IgD-negative memory B cell (primary cell): ENCODE results near the gene TRAPPC8. TPM values are rescaled to one million over a fixed set of nuclear protein-coding genes. Genes with fewer than 3 reads are reported as not detected.
"Not testable (repeated sequence)": the region's sequence is repeated elsewhere in the genome, so short reads cannot be mapped to it uniquely, and the experiment has no call there.

ENCODE experiments used
- H3K27ac Mint-ChIP-seq, 3 donors: one replicate each; pipeline ENCODE4 v1.8.0; 2020 to 2022; ENCODE audit warnings: mild to moderate bottlenecking in 3 of 3, mixed read lengths in 3 of 3, moderate library complexity in 1 of 3
- H3K27me3 Mint-ChIP-seq: one replicate; pipeline ENCODE4 v1.8.0; 2021; ENCODE audit warnings: mixed read lengths
- H3K36me3 Mint-ChIP-seq: one replicate; pipeline ENCODE4 v1.8.0; 2020; ENCODE audit warnings: mild to moderate bottlenecking, mixed read lengths
- H3K4me1 Mint-ChIP-seq, 3 donors: one replicate each; pipeline ENCODE4 v1.8.0; 2020 to 2022; ENCODE audit warnings: mixed read lengths in 3 of 3, mild to moderate bottlenecking in 1 of 3
- H3K4me3 Mint-ChIP-seq, 4 donors: one replicate each; pipeline ENCODE4 v1.8.0; 2020 to 2022; ENCODE audit warnings: mild to moderate bottlenecking in 4 of 4, mixed read lengths in 4 of 4, moderate library complexity in 3 of 4
- H3K9me3 Mint-ChIP-seq, 3 donors: one replicate each; pipeline ENCODE4 v1.8.0; 2020 to 2021; ENCODE audit warnings: mixed read lengths in 3 of 3, mild to moderate bottlenecking in 1 of 3
- polyA plus RNA-seq: library from polyadenylated mRNA; unstranded; fragments of 300-500 nt; fragmentation: Illumina TruSeq; gene quantifications from one replicate; pipeline ENCODE4 v1.2.3, GENCODE V29; 2021

Gene TRAPPC8
- polyA plus RNA-seq, 1 donor from 2014 or later, result 18.5 TPM

DNA sequence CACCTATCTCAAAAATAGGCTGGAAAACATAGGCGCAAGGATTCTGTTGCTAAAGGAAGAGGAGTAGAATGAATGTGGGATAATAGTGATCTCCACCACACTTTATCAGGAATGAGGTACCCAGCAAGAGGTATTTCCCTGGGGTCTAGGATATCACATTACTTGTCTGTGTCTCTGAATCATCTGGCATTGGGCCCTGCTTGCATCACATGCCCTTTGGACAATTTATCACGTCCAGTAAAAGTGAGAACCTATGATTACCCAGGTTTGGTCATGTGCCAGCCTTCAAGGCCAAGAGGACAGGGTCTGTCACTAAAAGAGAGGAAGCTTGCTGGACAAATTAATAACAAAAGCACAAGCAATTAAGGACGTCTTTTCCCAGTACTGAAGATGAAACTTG is 11.4 kb upstream of the TRAPPC8 start:
- H3K9me3 Mint-ChIP-seq, result no peaks in the 10 kb centered on the region
- no peak overlapping the region for H3K27ac Mint-ChIP-seq
- H3K27me3 Mint-ChIP-seq, result peaks cover 2% of the 10 kb centered on the region
- no peak overlapping the region for H3K4me3 Mint-ChIP-seq
- peaks cover 0 to 2% (median 0%) of the 10 kb centered on the region in 3 donors for H3K4me1 Mint-ChIP-seq
- peaks cover 3% of the 10 kb centered on the region for H3K36me3 Mint-ChIP-seq

DNA sequence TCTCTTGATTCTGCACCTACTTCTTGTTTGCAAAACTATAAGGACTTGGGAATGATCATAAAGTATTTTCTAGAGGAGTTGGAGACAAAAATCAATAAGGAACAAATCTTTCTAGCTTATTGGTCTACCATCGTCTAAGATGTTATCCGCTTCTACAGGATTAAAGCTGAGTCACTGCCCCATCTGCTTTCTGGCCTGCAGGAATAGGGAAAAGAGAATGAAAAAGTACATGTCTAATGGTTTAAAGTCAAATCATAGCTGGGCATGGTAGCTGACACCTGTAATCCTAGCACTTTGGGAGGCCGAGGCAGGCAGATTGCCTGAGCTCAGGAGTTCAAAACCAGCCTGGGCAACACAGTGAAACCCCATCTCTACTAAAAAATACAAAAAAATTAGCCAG is 10.8 kb upstream of the TRAPPC8 start:
- not testable (repeated sequence) for H3K27me3 Mint-ChIP-seq, H3K4me1 Mint-ChIP-seq, H3K36me3 Mint-ChIP-seq, H3K9me3 Mint-ChIP-seq, H3K4me3 Mint-ChIP-seq, H3K27ac Mint-ChIP-seq

DNA sequence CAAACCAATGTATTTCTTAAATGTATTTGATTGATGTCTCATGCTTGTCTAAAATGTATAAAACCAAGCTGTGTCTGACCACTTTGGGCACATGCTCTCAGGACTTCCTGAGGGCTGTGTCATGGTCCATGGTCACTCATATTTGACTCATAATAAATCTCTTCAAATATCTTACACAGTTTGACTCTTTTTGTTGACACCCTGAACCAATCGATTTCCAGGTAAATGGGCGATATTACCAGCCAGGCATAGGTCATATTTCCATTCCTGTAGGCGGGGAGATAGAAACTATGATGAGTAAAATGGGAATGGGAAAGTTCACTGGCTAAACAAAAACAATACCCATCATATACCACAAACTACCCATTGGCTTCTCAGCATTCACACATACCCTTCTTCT is 9.3 kb upstream of the TRAPPC8 start:
- Mint-ChIP-seq H3K27ac (no peak overlapping the region), H3K4me3 (no peak overlapping the region), H3K27me3 (peaks cover 2% of the 10 kb centered on the region), H3K36me3 (peaks cover 3% of the 10 kb centered on the region), H3K9me3 (no peaks in the 10 kb centered on the region), H3K4me1 (no peaks in the 10 kb centered on the region)

DNA sequence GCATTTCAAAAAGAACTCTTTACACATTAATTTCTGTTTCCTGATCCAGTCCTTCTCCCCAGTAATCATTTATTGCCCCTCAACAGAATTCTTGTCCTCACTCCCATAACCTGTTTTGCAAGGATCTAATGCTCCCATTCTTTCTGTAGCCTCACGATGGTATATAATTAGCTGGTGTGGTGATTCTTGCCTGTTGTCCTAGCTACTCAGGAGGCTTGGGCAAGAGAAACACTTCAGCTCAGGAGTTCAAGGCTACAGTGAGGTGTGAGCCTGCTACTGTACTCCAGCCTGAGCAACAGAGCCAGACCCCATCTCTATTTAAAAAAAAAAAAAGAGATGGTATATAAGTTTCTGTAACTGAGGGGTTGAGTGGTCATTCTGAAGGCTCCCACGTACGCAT is 7.7 kb upstream of the TRAPPC8 start:
- Mint-ChIP-seq H3K9me3 (no peaks in the 10 kb centered on the region), H3K27ac (no peak overlapping the region), H3K36me3 (peaks cover 3% of the 10 kb centered on the region)

DNA sequence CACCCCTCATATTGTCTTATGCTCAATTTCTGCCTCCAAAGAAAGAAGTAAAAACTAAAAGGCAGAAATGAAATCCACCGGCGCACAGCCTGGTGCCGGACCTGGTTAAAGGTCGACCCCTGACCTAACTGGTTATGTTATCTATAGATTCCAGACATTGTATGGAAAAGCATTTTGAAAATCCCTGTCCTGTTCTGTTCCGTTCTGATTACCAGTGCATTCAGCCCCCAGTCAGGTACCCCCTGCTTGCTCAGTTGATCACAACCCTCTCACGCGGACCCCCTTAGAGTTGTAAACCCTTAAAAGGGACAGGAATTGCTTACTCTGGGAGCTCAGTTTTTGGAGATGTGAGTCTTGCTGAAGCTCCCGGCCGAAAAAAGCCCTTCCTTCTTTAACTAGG is 5.4 kb upstream of the TRAPPC8 start:
- H3K36me3 Mint-ChIP-seq, H3K9me3 Mint-ChIP-seq, H3K27me3 Mint-ChIP-seq: not testable (repeated sequence)
- Mint-ChIP-seq H3K27ac (peak overlapping the region in 1 of 3 donors; percentile 15), H3K4me3 (peak overlapping the region in 1 of 4 donors; percentile 5), H3K4me1 (peaks cover 10 to 12% (median 11%) of the 10 kb centered on the region in 3 donors)

More for the DNA sequence above, 7.7 kb upstream of the TRAPPC8 start:
- Mint-ChIP-seq H3K4me1 (no peaks in the 10 kb centered on the region), H3K27me3 (peaks cover 2% of the 10 kb centered on the region), H3K4me3 (no peak overlapping the region)

DNA sequence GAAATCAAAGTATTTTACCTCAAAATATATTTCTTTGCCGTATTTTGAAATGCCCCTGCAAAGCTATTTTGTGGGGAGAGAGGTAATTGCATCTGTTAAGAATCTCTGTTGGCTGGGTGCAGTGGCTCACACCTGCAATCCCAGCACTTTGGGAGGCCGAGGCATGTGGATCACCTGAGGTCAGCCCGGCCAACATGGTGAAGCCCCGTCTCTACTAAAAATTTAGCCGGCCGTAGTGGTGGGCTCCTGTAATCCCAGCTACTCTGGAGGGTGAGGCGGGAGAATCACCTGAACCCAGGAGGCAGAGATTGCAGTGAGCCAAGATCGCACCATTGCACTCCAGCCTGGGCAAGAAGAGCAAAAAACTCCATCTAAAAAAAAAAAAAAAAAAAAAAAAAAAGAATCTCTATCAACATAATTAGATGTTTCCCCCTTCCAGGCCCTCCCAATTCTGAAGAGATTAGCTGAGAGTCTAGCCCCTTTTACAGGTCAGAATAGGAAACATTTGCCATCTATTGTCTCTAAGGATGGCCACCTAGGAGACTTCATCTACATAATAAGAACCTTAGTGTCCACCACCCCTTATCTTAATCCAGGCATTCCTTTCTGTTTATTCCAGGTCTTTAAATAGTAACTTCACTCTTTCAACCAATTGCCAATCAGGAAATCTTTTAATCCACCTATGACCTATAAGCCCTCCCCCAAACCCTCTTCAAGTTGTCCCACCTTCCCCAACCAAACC is 3.5 kb upstream of the TRAPPC8 start:
- Mint-ChIP-seq H3K36me3 (no peaks in the 10 kb centered on the region), H3K27me3 (no peaks in the 10 kb centered on the region), H3K4me3 (peak overlapping the region in 1 of 4 donors; percentile 66), H3K9me3 (no peaks in the 10 kb centered on the region), H3K4me1 (peaks cover 14 to 16% (median 15%) of the 10 kb centered on the region in 3 donors), H3K27ac (peak overlapping the region in 1 of 3 donors; percentile 25)

DNA sequence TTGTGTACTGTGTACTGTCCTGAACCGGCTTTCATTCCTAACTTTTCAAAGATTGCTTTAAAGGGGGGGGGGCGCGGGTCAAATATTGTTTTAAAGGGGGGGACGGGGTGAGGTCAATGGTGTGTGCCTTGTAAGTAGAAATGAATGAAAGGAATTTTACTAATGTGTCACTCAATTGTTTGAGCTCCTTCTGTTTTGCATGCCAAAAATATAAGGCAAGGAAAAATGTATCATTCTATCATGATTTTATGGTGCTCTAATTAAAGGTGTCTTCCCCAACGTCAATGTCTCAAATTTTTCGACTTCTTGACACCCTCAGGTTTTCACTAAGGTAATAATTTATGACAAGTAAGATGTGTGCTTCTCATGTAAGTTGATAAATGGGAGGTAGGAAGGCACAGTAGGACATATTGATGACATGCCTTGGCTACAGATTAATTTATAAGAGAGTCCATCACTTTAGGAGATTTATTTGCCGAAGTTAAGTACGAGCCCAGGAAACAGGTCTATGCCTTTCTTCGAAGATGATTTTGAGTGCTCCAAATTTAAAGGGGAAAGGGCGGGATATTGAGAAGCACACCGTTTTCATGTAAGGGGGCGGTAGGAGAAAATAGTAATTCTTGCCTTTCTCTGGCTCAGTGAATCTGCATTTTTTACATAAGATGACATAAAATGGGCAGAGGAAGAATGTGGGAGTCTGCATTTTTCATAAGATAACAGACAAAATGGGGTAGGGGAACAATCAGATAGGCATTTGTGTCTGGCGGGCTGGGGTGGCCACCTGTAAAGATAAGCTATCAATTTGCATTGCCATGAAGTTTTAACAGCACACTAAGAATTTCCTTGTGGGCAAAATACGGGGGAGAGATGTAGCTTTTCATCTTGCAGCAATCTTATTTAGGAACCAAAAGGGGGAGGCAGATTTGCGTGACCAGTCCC is 1.2 kb upstream of the TRAPPC8 start:
- no peaks in the 10 kb centered on the region for H3K36me3 Mint-ChIP-seq
- peak overlapping the region; percentile 96 to 99 (median 97) for H3K27ac Mint-ChIP-seq
- no peaks in the 10 kb centered on the region for H3K27me3 Mint-ChIP-seq
- no peaks in the 10 kb centered on the region for H3K9me3 Mint-ChIP-seq
- H3K4me3 Mint-ChIP-seq, result peak overlapping the region; percentile 93 to 100 (median 100)
- peaks cover 24 to 29% (median 27%) of the 10 kb centered on the region in 3 donors for H3K4me1 Mint-ChIP-seq

DNA sequence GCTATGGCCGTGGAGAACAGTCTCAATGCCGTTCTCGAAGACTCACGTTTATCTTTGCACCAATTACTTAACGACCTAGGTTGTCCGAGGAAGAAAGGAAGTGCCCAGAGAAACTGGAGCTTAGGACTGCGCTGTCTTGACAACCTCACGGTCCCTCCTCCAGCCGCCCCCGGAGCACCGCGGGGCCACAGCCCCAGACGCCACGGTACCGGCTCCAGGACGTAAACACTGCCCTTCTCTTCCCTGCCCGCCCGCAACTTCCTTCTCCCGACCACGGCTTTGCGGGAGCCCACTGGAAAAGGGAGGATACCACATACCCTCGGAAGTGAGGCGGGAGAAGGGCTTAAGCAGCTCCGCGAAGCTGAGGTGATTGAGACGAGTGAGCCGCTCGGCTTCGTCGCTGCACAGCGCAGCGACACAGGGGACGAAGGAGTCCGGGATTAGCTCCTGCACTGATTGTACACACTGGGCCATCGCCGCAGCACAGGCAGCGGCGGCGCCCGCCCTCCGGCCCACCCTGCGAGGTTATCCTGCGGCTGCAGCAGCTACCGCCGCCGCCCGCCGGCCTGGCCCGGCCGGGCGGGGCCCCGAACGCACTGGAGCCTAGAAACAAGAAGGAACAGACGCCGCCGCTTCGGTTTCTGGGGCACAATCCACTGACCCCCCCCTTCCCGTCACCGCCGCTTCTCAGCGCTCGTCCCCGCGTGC is 483 bp downstream of the TRAPPC8 start:
- H3K36me3 Mint-ChIP-seq, result no peaks in the 10 kb centered on the region
- peak overlapping the region; percentile 93 to 100 (median 100) for H3K4me3 Mint-ChIP-seq
- H3K4me1 Mint-ChIP-seq, result peaks cover 30 to 33% (median 31%) of the 10 kb centered on the region in 3 donors
- peak overlapping the region; percentile 96 to 99 (median 99) for H3K27ac Mint-ChIP-seq
- no peaks in the 10 kb centered on the region for H3K9me3 Mint-ChIP-seq
- no peaks in the 10 kb centered on the region for H3K27me3 Mint-ChIP-seq

DNA sequence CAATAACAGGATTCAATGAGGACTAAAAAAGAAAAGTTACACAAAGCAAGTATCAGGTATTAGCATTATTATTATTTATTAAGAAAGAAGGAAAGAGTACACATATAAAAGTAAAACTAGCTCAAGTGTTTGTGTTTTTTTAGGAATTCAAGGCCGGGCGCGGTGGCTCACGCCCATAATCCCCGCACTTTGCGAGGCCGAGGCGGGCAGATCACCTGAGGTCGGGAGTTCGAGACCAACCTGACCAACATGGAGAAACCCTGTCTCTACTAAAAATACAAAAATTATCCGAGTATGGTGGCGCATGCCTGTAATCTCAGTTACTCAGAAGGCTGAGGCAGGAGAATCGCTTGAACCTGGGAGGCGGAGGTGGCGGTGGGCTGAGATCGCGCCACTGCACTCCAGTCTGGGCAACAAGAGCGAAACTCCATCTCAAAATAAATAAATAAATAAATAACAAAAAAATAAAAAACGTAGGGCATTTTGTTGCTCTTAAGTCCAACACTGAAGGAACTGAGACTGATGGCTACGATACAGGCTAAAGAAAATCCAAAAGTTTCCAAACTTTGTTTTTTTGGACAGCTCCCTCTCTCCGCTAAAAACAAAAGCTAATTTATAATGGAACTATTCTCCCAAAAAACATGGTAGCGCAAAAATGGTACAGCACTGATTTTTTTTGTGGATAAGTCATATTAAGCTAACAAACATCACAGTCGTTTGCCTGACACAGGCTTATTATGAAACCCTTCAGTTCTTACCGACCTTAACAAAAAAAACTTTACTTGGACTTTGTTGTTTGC is 1.7 kb downstream of the TRAPPC8 start:
- Mint-ChIP-seq H3K9me3 (no peaks in the 10 kb centered on the region), H3K36me3 (peaks cover 2% of the 10 kb centered on the region), H3K4me3 (peak overlapping the region; percentile 30 to 100 (median 96)), H3K27ac (peak overlapping the region in 1 of 3 donors; percentile 96), H3K27me3 (no peaks in the 10 kb centered on the region), H3K4me1 (peaks cover 30 to 36% (median 31%) of the 10 kb centered on the region in 3 donors)

DNA sequence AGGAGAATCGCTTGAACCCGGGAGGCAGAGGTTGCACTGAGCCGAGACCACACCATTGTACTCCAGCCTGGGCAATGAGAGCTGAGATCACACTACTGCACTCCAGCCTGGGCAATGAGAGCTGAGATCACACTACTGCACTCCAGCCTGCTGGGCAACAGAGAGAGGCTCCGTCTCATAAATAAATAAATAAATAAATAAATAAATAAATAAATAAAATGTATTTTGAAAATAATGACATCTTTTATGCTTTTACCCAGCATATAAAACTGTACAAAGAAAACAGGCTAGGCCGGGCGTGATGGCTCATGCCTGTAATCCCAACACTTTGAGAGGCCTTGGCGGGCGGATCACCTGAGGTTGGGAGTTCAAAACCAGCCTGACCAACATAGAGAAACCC is 8.2 kb downstream of the TRAPPC8 start:
- H3K27ac Mint-ChIP-seq, H3K27me3 Mint-ChIP-seq, H3K9me3 Mint-ChIP-seq, H3K4me3 Mint-ChIP-seq, H3K36me3 Mint-ChIP-seq: not testable (repeated sequence)
- peaks cover 10 to 12% (median 12%) of the 10 kb centered on the region in 3 donors for H3K4me1 Mint-ChIP-seq

DNA sequence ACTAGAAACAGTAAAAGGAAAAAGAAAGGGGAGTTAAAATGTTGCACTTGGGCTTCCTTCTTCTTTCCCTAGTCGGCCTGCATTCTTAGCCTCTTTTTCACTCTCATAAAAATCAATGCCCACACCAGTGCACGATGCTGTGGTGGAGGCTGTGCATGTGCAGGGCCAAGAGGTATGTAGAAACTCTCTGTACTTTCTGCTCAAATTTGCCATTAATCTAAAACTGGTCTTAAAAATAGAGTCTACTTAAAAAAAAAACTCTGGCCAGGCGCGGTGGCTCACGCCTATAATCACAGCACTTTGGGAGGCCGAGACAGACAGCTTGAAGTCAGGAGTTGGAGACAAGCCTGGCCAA is 11.1 kb downstream of the TRAPPC8 start:
- Mint-ChIP-seq H3K36me3 (no peaks in the 10 kb centered on the region), H3K27me3 (no peaks in the 10 kb centered on the region), H3K9me3 (no peaks in the 10 kb centered on the region), H3K4me3 (no peak overlapping the region), H3K4me1 (peaks cover 0 to 3% (median 0%) of the 10 kb centered on the region in 3 donors), H3K27ac (peak overlapping the region in 1 of 3 donors; percentile 53)

DNA sequence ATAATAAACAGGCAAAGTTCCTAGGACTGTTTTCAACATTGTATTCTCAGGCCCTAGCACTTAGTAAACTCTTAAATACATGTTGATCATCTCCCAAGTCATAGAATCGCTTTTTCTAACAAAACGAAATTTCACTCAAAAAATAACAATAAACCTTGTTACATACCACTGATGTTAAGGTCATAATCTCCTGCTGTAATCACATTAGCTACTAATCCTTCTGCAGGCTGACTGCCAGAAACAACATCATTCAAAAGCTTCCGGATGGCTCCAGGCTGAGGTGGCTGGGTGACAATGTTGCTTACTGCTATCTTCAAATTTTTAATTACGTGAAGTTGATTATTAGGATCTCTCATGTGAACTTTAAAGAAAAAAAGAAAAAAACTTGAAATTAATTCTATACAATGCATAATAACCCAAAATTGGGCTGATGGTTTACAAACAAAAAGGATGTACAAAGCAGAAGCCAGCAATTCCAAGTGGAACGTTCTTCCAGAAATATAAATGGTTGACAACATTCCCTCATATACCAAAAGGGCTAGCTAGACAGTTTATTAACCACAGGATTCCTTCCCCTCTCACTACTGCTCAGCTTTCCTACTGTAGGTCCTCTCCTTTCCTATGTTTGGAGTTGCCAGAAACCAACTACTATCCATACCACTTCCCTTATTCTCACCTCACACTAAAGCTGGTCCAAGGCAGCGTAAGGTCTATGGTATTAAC is 11.6 kb downstream of the TRAPPC8 start:
- Mint-ChIP-seq H3K4me3 (no peak overlapping the region), H3K27me3 (no peaks in the 10 kb centered on the region), H3K4me1 (peaks cover 0 to 3% (median 0%) of the 10 kb centered on the region in 3 donors), H3K9me3 (no peaks in the 10 kb centered on the region), H3K27ac (peak overlapping the region in 1 of 3 donors; percentile 59), H3K36me3 (no peaks in the 10 kb centered on the region)

DNA sequence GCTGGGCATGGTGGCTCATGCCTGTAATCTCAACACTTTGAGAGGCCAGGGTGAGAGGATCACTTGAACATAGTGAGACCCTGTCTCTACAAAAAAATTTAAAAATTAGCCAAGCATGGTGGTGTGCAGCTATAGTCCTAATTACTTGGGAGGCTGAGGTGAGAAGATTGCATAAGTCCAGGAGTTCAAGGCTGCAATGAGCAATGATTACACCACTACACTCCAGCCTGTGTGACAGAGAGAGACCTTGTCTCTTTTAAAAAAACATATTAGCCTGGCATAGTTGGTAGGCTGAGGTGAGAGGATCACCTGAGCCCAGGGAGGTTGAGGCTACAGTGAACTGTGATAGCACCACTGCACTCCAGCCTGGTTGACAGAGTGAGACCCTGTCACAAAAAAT is 13.7 kb downstream of the TRAPPC8 start:
- Mint-ChIP-seq H3K36me3 (peaks cover 3% of the 10 kb centered on the region), H3K4me3 (no peak overlapping the region), H3K9me3 (no peaks in the 10 kb centered on the region), H3K27me3 (no peaks in the 10 kb centered on the region), H3K4me1 (peaks cover 3 to 13% (median 6%) of the 10 kb centered on the region in 3 donors), H3K27ac (no peak overlapping the region)

DNA sequence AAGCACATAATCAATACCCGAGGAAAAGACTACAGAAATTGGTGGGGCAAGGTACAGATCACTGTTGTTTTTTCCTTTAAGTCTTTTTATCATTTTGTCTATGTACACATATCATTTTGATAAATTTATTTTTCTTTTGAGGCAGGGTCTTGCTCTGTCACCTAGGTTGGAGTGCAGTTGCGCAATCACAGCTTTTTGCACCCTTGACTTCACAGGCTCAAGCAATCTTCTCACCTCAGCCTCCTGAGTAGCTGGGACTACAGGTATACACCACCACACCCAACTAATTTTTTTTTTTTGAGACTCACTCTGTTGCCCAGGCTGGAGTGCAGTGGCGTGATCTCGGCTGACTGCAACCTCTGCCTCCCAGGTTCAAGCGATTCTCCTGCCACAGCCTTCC is 15.9 kb downstream of the TRAPPC8 start:
- H3K9me3 Mint-ChIP-seq, H3K4me3 Mint-ChIP-seq, H3K27me3 Mint-ChIP-seq, H3K27ac Mint-ChIP-seq, H3K36me3 Mint-ChIP-seq: not testable (repeated sequence)
- H3K4me1 Mint-ChIP-seq, result peaks cover 6 to 17% (median 7%) of the 10 kb centered on the region in 3 donors
